ENCODE measurements around the gene PDE6G. TPM values are rescaled to one million over a fixed set of nuclear protein-coding genes. Genes with fewer than 3 reads are reported as not detected.

PDE6G gene
- total and polyA plus RNA-seq, 2 of the 13 experiments (the other 11 are each of a cell fraction or from before 2014, with no cell fraction given): 1.4 to 6.7 TPM

GRCh38 chr17:81603846-81604610 lies 52.3 kb downstream of the PDE6G start (continued):
- no peak for TF ChIP-seq CTCF (CRISPR knock-in tag; IDR thresholded peaks at IDR 0.05)
- no peak for TF ChIP-seq DDIT3 (CRISPR knock-in tag; IDR thresholded peaks at IDR 0.05)
- no peak for TF ChIP-seq ZNF441 (CRISPR knock-in tag; IDR thresholded peaks at IDR 0.05; ENCODE audit: borderline replicate concordance)
- TF ChIP-seq IRF1 (CRISPR knock-in tag; IDR thresholded peaks at IDR 0.05; ENCODE audit: low read depth): no peak
- TF ChIP-seq ZNF281 (CRISPR knock-in tag; IDR thresholded peaks at IDR 0.05; ENCODE audit: borderline replicate concordance): no peak
- TF ChIP-seq ZNF24 (IDR thresholded peaks at IDR 0.05): no peak
- TF ChIP-seq SCMH1 (CRISPR knock-in tag; IDR thresholded peaks at IDR 0.05; ENCODE audit: borderline replicate concordance): no peak
- no peak for TF ChIP-seq ZNF773 (CRISPR knock-in tag; IDR thresholded peaks at IDR 0.05; ENCODE audit: borderline replicate concordance)
- TF ChIP-seq DMAP1 (CRISPR knock-in tag; IDR thresholded peaks at IDR 0.05): no peak
